Thyroid gland (tissue), 4 donors: ENCODE data around the gene FEV.

Experiments used
- POLR2A ChIP-seq, 2 donors: fragments of 450-650 bp; IDR thresholded peaks; one replicate each; pipeline ENCODE4 v1.6.1; 2017; ENCODE audit warnings: antibody characterized with exemption in 2 of 2, mild to moderate bottlenecking in 2 of 2, moderate library complexity in 1 of 2
- TF ChIP-seq, protein P1 (sequence below), 6 experiments: fragments of 200-600 bp in 3 of 6; fragments of 450-650 bp in 3 of 6; sonication (generic) in 3 of 6; IDR thresholded peaks; one replicate each; pipeline ENCODE4 v1.5.1; 2016 to 2019; ENCODE audit warnings: antibody characterized with exemption in 6 of 6, mild to moderate bottlenecking in 2 of 6, inconsistent platforms in 1 of 6, moderate library complexity in 1 of 6

DNA sequence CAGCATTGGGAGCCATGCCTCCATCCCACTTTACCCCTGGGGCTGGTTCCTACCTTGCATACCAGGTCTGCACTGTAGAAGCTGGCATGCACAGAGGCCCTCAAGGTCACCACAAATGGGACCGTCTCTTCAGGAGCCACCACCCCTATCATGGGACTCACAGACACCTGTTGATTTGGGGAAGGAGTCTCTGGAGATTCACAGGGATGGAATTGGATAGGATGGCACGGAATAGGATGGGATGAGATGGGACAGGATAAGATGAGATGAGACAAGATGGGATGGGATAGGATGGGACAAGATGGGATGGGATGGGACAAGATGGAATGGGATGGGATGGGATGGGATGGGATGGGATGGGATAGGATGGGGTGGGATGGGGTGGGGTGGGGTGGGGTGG is 24.3 kb upstream of the FEV start:
- no peak for TF ChIP-seq POLR2A (IDR thresholded peaks at IDR 0.05)
- TF ChIP-seq, protein P1, sequence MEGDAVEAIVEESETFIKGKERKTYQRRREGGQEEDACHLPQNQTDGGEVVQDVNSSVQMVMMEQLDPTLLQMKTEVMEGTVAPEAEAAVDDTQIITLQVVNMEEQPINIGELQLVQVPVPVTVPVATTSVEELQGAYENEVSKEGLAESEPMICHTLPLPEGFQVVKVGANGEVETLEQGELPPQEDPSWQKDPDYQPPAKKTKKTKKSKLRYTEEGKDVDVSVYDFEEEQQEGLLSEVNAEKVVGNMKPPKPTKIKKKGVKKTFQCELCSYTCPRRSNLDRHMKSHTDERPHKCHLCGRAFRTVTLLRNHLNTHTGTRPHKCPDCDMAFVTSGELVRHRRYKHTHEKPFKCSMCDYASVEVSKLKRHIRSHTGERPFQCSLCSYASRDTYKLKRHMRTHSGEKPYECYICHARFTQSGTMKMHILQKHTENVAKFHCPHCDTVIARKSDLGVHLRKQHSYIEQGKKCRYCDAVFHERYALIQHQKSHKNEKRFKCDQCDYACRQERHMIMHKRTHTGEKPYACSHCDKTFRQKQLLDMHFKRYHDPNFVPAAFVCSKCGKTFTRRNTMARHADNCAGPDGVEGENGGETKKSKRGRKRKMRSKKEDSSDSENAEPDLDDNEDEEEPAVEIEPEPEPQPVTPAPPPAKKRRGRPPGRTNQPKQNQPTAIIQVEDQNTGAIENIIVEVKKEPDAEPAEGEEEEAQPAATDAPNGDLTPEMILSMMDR (IDR thresholded peaks at IDR 0.05) = no peak
